ENCODE results near the gene ACTR3C. TPM values are rescaled to one million over a fixed set of nuclear protein-coding genes. Genes with fewer than 3 reads are reported as not detected.

The ACTR3C gene
- total RNA-seq, 1 donor from 2014 or later = 0.49 TPM

- peaks cover 8% of the 10 kb centered on the region for H3K4me1 Mint-ChIP-seq
- H3K27me3 Mint-ChIP-seq (ENCODE audit: low read depth) = no peaks in the 10 kb centered on the region
- H3K9me3 Mint-ChIP-seq = no peaks in the 10 kb centered on the region
- no peak overlapping the region for H3K27ac Mint-ChIP-seq (ENCODE audit: unreplicated experiment)
- H3K36me3 Mint-ChIP-seq (ENCODE audit: low read depth) = peaks cover 3% of the 10 kb centered on the region
- TF ChIP-seq CTCF (conservative IDR thresholded peaks at IDR 0.05) = no peak
- no peak overlapping the region for H3K4me3 Mint-ChIP-seq
- no peak for DNase-seq (ENCODE audit: low read depth, low spot score)
Observed at GRCh38 chr7:150329331-150330120, 6.2 kb upstream of the ACTR3C start.

GRCh38 chr7:150327308-150327707, 4.0 kb upstream of the ACTR3C start:
- peaks cover 24% of the 10 kb centered on the region for H3K4me1 Mint-ChIP-seq

GRCh38 chr7:150326657-150327268, 3.4 kb upstream of the ACTR3C start:
- TF ChIP-seq CTCF (conservative IDR thresholded peaks at IDR 0.05) = no peak
- H3K9me3 Mint-ChIP-seq = no peaks in the 10 kb centered on the region
- peaks cover 5% of the 10 kb centered on the region for H3K36me3 Mint-ChIP-seq (ENCODE audit: low read depth)
- DNase-seq (ENCODE audit: low read depth, low spot score) = no peak
- no peak overlapping the region for H3K4me3 Mint-ChIP-seq
- no peaks in the 10 kb centered on the region for H3K27me3 Mint-ChIP-seq (ENCODE audit: low read depth)
- H3K27ac Mint-ChIP-seq (ENCODE audit: unreplicated experiment) = no peak overlapping the region
- peaks cover 28% of the 10 kb centered on the region for H3K4me1 Mint-ChIP-seq

More at GRCh38 chr7:150327308-150327707, 4.0 kb upstream of the ACTR3C start:
- H3K9me3 Mint-ChIP-seq = no peaks in the 10 kb centered on the region
- H3K4me3 Mint-ChIP-seq = no peak overlapping the region
- no peak overlapping the region for H3K27ac Mint-ChIP-seq (ENCODE audit: unreplicated experiment)
- H3K27me3 Mint-ChIP-seq (ENCODE audit: low read depth) = no peaks in the 10 kb centered on the region
- DNase-seq (ENCODE audit: low read depth, low spot score) = no peak
- H3K36me3 Mint-ChIP-seq (ENCODE audit: low read depth) = peaks cover 5% of the 10 kb centered on the region
- TF ChIP-seq CTCF (conservative IDR thresholded peaks at IDR 0.05) = no peak

- Mint-ChIP-seq H3K4me3 (no peak overlapping the region), H3K4me1 (peaks cover 28% of the 10 kb centered on the region), H3K36me3 (ENCODE audit: low read depth) (peaks cover 5% of the 10 kb centered on the region), H3K27ac (ENCODE audit: unreplicated experiment) (no peak overlapping the region), H3K9me3 (no peaks in the 10 kb centered on the region), H3K27me3 (ENCODE audit: low read depth) (no peaks in the 10 kb centered on the region)
- no peak for TF ChIP-seq CTCF (conservative IDR thresholded peaks at IDR 0.05)
- DNase-seq (ENCODE audit: low read depth, low spot score) = no peak
Observed at GRCh38 chr7:150325901-150326300, 2.6 kb upstream of the ACTR3C start.

GRCh38 chr7:150325110-150325611, 1.8 kb upstream of the ACTR3C start:
- Mint-ChIP-seq H3K9me3 (no peaks in the 10 kb centered on the region), H3K27ac (ENCODE audit: unreplicated experiment) (no peak overlapping the region), H3K27me3 (ENCODE audit: low read depth) (no peaks in the 10 kb centered on the region), H3K4me1 (peaks cover 28% of the 10 kb centered on the region), H3K36me3 (ENCODE audit: low read depth) (peaks cover 5% of the 10 kb centered on the region), H3K4me3 (peak overlapping the region; percentile 94)
- no peak for TF ChIP-seq CTCF (conservative IDR thresholded peaks at IDR 0.05)
- DNase-seq (ENCODE audit: low read depth, low spot score) = no peak
